ENCODE measurements around the gene SIRT7.

GRCh38 chr17:81944858-81945257, 26.9 kb upstream of the SIRT7 start:
- no peak for TF ChIP-seq CTCF (IDR thresholded peaks at IDR 0.05; ENCODE audit: insufficient read depth, low read length)
- TF ChIP-seq POLR2AphosphoS5 (IDR thresholded peaks at IDR 0.05; ENCODE audit: low read depth): no peak
- no peak for TF ChIP-seq SPI1 (IDR thresholded peaks at IDR 0.05; ENCODE audit: borderline replicate concordance, low read depth)

Data from HL-60 (cell line).